HEK293 (cell line): ENCODE results near the gene CD5L.

Experiments
- GLIS1 ChIP-seq: fragments of 450-650 bp; formaldehyde crosslinking; IDR thresholded peaks from 2 replicates; pipeline ENCODE4 v1.5.1; 2016; ENCODE audit warnings: missing biosample characterization, missing genetic modification characterization
- SETDB1 ChIP-seq: IDR thresholded peaks from one replicate; pipeline ENCODE4 v1.6.1; 2017; ENCODE audit warnings: mild to moderate bottlenecking, low read length, moderate library complexity, mixed read lengths; ENCODE audit not compliant: insufficient read length
- SP3 ChIP-seq: fragments of 450-650 bp; formaldehyde crosslinking; IDR thresholded peaks from 2 replicates; pipeline ENCODE4 v1.5.1; 2016; ENCODE audit warnings: missing biosample characterization, missing genetic modification characterization
- ZBTB48 ChIP-seq: fragments of 450-650 bp; formaldehyde crosslinking; IDR thresholded peaks from 2 replicates; pipeline ENCODE4 v1.5.1; 2016; ENCODE audit warnings: missing biosample characterization, missing genetic modification characterization
- ZNF121 ChIP-seq: fragments of 450-650 bp; formaldehyde crosslinking; IDR thresholded peaks from 2 replicates; pipeline ENCODE4 v1.5.1; 2016; ENCODE audit warnings: missing biosample characterization, missing genetic modification characterization
- ZNF175 ChIP-seq: fragments of 450-650 bp; formaldehyde crosslinking; IDR thresholded peaks from 2 replicates; pipeline ENCODE4 v1.5.1; 2016; ENCODE audit warnings: missing biosample characterization, missing genetic modification characterization
- ZNF280D ChIP-seq: fragments of 450-650 bp; formaldehyde crosslinking; IDR thresholded peaks from 2 replicates; pipeline ENCODE4 v1.5.1; 2016; ENCODE audit warnings: missing biosample characterization, missing genetic modification characterization
- ZNF513 ChIP-seq: fragments of 450-650 bp; IDR thresholded peaks from 2 replicates; pipeline ENCODE4 v1.5.1; 2018; ENCODE audit warnings: missing biosample characterization, missing genetic modification characterization
- ZNF549 ChIP-seq: fragments of 450-650 bp; IDR thresholded peaks from 2 replicates; pipeline ENCODE4 v1.5.1; 2018; ENCODE audit warnings: missing biosample characterization, missing genetic modification characterization, mild to moderate bottlenecking, inconsistent platforms, moderate library complexity
- ZNF670 ChIP-seq: fragments of 450-650 bp; formaldehyde crosslinking; IDR thresholded peaks from 2 replicates; pipeline ENCODE4 v1.5.1; 2016; ENCODE audit warnings: missing biosample characterization, missing genetic modification characterization, low read depth
- TF ChIP-seq, protein P1 (sequence below): fragments of 450-650 bp; formaldehyde crosslinking; IDR thresholded peaks from 2 replicates; pipeline ENCODE4 v1.5.1; 2016; ENCODE audit warnings: missing biosample characterization, missing genetic modification characterization
- TF ChIP-seq, protein P2 (sequence below): fragments of 450-650 bp; formaldehyde crosslinking; IDR thresholded peaks from 2 replicates; pipeline ENCODE4 v1.5.1; 2016; ENCODE audit warnings: missing biosample characterization, missing genetic modification characterization, low read depth
- TF ChIP-seq, protein P3 (sequence below): sonication (generic); formaldehyde crosslinking; IDR thresholded peaks from 2 replicates; pipeline ENCODE4 v1.8.1; 2022; ENCODE audit warnings: mild to moderate bottlenecking, moderate library complexity, missing genetic modification reagents

- TF ChIP-seq ZNF549 (tag by site-specific recombination) (no peak), SP3 (tag by site-specific recombination) (no peak), ZNF280D (no peak), ZNF121 (tag by site-specific recombination) (no peak), ZNF670 (no peak), GLIS1 (tag by site-specific recombination) (no peak), SETDB1 (no peak), ZNF513 (no peak), ZBTB48 (tag by site-specific recombination) (no peak), ZNF175 (tag by site-specific recombination) (no peak)
- TF ChIP-seq, protein P1, sequence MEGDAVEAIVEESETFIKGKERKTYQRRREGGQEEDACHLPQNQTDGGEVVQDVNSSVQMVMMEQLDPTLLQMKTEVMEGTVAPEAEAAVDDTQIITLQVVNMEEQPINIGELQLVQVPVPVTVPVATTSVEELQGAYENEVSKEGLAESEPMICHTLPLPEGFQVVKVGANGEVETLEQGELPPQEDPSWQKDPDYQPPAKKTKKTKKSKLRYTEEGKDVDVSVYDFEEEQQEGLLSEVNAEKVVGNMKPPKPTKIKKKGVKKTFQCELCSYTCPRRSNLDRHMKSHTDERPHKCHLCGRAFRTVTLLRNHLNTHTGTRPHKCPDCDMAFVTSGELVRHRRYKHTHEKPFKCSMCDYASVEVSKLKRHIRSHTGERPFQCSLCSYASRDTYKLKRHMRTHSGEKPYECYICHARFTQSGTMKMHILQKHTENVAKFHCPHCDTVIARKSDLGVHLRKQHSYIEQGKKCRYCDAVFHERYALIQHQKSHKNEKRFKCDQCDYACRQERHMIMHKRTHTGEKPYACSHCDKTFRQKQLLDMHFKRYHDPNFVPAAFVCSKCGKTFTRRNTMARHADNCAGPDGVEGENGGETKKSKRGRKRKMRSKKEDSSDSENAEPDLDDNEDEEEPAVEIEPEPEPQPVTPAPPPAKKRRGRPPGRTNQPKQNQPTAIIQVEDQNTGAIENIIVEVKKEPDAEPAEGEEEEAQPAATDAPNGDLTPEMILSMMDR (tag by site-specific recombination): no peak
- TF ChIP-seq, protein P2, sequence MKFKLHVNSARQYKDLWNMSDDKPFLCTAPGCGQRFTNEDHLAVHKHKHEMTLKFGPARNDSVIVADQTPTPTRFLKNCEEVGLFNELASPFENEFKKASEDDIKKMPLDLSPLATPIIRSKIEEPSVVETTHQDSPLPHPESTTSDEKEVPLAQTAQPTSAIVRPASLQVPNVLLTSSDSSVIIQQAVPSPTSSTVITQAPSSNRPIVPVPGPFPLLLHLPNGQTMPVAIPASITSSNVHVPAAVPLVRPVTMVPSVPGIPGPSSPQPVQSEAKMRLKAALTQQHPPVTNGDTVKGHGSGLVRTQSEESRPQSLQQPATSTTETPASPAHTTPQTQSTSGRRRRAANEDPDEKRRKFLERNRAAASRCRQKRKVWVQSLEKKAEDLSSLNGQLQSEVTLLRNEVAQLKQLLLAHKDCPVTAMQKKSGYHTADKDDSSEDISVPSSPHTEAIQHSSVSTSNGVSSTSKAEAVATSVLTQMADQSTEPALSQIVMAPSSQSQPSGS (tag by site-specific recombination): no peak
- TF ChIP-seq, protein P3, sequence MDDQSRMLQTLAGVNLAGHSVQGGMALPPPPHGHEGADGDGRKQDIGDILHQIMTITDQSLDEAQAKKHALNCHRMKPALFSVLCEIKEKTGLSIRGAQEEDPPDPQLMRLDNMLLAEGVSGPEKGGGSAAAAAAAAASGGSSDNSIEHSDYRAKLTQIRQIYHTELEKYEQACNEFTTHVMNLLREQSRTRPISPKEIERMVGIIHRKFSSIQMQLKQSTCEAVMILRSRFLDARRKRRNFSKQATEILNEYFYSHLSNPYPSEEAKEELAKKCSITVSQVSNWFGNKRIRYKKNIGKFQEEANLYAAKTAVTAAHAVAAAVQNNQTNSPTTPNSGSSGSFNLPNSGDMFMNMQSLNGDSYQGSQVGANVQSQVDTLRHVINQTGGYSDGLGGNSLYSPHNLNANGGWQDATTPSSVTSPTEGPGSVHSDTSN (CRISPR knock-in tag): no peak
These were observed 35.0 kb downstream of the CD5L start for GRCh38 chr1:157806431-157807149.
